ENCODE measurements around the gene TMEM39B.

GRCh38 chr1:32111789-32112188, 39.0 kb downstream of the TMEM39B start:
- TF ChIP-seq POLR2A (IDR thresholded peaks at IDR 0.05) (no peak), EP300 (IDR thresholded peaks at IDR 0.05) (no peak)
- TF ChIP-seq, protein P1, sequence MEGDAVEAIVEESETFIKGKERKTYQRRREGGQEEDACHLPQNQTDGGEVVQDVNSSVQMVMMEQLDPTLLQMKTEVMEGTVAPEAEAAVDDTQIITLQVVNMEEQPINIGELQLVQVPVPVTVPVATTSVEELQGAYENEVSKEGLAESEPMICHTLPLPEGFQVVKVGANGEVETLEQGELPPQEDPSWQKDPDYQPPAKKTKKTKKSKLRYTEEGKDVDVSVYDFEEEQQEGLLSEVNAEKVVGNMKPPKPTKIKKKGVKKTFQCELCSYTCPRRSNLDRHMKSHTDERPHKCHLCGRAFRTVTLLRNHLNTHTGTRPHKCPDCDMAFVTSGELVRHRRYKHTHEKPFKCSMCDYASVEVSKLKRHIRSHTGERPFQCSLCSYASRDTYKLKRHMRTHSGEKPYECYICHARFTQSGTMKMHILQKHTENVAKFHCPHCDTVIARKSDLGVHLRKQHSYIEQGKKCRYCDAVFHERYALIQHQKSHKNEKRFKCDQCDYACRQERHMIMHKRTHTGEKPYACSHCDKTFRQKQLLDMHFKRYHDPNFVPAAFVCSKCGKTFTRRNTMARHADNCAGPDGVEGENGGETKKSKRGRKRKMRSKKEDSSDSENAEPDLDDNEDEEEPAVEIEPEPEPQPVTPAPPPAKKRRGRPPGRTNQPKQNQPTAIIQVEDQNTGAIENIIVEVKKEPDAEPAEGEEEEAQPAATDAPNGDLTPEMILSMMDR (IDR thresholded peaks at IDR 0.05) = no peak
